HEK293 (cell line): ENCODE results near the gene ST7.

ENCODE experiments used
- CTCF ChIP-seq: fragments of 450-650 bp; formaldehyde crosslinking; IDR thresholded peaks from 2 replicates; pipeline ENCODE4 v1.5.1; 2016; ENCODE audit warnings: missing biosample characterization, missing genetic modification characterization
- ZFP37 ChIP-seq: fragments of 450-650 bp; formaldehyde crosslinking; IDR thresholded peaks from 2 replicates; pipeline ENCODE4 v1.5.1; 2016; ENCODE audit warnings: missing biosample characterization, missing genetic modification characterization
- ZNF174 ChIP-seq: fragments of 450-650 bp; formaldehyde crosslinking; IDR thresholded peaks from 2 replicates; pipeline ENCODE4 v1.5.0; 2017; ENCODE audit warnings: missing biosample characterization, mild to moderate bottlenecking, missing genetic modification characterization

- TF ChIP-seq CTCF (tag by site-specific recombination): no peak
- TF ChIP-seq ZNF174 (tag by site-specific recombination): no peak
- no peak for TF ChIP-seq ZFP37 (tag by site-specific recombination)
Measured at GRCh38 chr7:117076426-117076943, 123.2 kb downstream of the ST7 start.
